ENCODE data around the gene LTB.
"Not testable (repeated sequence)": the region's sequence is repeated elsewhere in the genome, so short reads cannot be mapped to it uniquely, and the experiment has no call there.

Gene LTB

DNA sequence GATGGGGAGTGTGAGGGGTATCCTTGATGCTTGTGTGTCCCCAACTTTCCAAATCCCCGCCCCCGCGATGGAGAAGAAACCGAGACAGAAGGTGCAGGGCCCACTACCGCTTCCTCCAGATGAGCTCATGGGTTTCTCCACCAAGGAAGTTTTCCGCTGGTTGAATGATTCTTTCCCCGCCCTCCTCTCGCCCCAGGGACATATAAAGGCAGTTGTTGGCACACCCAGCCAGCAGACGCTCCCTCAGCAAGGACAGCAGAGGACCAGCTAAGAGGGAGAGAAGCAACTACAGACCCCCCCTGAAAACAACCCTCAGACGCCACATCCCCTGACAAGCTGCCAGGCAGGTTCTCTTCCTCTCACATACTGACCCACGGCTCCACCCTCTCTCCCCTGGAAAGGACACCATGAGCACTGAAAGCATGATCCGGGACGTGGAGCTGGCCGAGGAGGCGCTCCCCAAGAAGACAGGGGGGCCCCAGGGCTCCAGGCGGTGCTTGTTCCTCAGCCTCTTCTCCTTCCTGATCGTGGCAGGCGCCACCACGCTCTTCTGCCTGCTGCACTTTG, 6.8 kb downstream of the LTB start, which contains the start of gene TNF:
Gene TNF (plus strand): TSS at position 231 of the 567 bp plus-strand sequence. CDS start 177 bp downstream, at position 408.
- DNase-seq = peak; percentile 61

- no peak for DNase-seq
Observed at GRCh38 chr6:31574106-31575061, 7.8 kb downstream of the LTB start.

DNA sequence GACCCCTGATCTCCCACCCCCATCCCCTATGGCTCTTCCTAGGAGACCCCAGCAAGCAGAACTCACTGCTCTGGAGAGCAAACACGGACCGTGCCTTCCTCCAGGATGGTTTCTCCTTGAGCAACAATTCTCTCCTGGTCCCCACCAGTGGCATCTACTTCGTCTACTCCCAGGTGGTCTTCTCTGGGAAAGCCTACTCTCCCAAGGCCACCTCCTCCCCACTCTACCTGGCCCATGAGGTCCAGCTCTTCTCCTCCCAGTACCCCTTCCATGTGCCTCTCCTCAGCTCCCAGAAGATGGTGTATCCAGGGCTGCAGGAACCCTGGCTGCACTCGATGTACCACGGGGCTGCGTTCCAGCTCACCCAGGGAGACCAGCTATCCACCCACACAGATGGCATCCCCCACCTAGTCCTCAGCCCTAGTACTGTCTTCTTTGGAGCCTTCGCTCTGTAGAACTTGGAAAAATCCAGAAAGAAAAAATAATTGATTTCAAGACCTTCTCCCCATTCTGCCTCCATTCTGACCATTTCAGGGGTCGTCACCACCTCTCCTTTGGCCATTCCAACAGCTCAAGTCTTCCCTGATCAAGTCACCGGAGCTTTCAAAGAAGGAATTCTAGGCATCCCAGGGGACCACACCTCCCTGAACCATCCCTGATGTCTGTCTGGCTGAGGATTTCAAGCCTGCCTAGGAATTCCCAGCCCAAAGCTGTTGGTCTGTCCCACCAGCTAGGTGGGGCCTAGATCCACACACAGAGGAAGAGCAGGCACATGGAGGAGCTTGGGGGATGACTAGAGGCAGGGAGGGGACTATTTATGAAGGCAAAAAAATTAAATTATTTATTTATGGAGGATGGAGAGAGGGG, 8.8 kb downstream of the LTB start:
- DNase-seq = no peak

DNA sequence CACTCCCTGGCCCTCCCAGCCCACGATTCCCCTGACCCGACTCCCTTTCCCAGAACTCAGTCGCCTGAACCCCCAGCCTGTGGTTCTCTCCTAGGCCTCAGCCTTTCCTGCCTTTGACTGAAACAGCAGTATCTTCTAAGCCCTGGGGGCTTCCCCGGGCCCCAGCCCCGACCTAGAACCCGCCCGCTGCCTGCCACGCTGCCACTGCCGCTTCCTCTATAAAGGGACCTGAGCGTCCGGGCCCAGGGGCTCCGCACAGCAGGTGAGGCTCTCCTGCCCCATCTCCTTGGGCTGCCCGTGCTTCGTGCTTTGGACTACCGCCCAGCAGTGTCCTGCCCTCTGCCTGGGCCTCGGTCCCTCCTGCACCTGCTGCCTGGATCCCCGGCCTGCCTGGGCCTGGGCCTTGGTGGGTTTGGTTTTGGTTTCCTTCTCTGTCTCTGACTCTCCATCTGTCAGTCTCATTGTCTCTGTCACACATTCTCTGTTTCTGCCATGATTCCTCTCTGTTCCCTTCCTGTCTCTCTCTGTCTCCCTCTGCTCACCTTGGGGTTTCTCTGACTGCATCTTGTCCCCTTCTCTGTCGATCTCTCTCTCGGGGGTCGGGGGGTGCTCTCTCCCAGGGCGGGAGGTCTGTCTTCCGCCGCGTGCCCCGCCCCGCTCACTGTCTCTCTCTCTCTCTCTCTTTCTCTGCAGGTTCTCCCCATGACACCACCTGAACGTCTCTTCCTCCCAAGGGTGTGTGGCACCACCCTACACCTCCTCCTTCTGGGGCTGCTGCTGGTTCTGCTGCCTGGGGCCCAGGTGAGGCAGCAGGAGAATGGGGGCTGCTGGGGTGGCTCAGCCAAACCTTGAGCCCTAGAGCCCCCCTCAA, 9.9 kb downstream of the LTB start, which contains the start of gene LTA:
Gene LTA (plus strand): TSS at position 249 of the 871 bp plus-strand sequence. CDS start 454 bp downstream, at position 703.
- DNase-seq = peak; percentile 79

DNA sequence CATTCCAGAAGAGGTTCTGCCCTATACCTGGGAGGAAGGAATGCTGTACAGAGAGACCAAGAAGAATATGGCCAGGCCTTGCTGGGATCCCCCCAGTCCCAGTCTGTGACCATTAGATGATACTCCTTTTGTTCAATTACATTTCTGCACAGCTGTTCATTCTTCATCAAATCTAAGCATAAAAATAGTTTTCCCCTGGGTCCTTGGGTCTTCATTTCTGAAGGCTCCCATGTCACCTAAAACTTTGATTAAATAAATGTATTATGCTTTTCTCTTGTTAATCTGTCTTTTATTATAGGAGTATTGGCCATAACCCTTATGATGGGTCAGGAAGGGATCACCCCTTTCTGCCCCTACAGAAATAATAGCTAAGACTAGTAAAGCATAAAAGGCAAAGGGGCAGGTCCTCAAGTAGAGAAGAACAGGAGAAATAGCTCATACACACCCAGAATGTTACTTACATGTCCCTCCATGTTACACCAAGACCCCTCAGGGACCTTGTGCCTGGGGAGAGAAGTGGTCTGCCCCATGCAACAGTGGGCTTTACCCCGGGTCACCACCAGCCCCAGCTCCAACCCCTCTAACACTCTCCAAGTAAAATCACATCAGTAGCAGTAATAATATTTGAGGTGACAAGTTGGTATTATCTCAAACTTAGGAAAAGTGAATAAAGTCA, 12.2 kb downstream of the LTB start:
- DNase-seq = no peak

- DNase-seq = peak; percentile 57
Observed at GRCh38 chr6:31568537-31568961, 13.7 kb downstream of the LTB start.

DNA sequence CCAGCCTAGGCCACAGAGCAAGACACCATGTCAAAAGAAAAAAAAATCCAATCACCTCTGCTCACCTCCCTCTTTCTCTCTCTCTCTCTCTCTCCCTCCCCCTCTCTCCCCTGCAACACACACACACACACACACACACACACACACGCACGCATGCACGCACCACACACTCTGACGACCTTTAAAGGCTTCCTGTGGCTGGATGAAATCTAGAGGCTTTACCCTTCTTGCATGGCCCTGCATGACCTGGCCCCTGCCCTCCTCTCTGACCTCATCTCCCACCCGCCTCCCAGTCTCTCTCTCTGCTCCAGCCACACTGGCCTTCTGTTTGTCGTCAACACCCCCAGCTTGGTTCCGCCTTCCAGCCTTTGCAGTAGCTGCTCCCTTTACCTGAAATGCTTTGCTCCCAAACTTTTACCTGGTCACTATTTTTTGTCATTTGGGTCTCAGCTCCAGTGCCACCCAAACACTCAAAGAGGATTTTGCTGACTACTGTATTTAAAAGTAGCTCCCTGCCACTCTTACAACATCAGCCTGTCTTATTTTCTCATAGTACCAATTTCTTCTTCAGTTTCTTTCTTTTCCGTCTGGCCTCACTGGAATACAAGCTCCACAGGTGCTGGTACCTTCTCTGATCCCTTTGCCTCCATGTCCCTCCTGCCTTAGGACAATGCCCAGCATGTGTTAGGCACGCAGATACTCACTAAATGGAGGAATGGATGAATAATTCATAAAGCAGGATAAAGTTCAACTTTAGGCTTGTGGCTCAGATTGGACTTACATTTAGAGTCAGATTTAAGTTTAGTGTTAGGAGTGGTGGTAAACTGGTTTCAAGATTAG, 14.5 kb downstream of the LTB start:
- no peak for DNase-seq

DNA sequence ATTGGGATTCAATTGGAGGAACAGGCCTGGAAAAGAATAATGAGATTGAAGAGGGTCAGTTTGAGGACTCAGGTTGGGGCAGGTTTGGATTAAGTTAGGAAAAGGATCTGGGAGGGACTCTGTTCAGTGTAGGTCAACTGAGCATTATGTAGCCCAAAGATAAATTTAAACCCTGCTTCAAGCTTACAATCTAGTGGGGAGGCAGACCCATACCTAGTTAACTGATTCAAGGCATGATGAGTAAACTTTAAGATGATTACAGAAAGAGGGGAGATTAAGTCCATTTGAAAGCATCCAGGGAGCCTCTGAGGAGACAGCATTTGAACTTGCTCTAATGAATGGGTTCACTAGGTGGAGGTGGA, 21.5 kb downstream of the LTB start:
- DNase-seq = no peak

- no peak for DNase-seq
Observed at GRCh38 chr6:31559958-31560696, 22.1 kb downstream of the LTB start.

DNA sequence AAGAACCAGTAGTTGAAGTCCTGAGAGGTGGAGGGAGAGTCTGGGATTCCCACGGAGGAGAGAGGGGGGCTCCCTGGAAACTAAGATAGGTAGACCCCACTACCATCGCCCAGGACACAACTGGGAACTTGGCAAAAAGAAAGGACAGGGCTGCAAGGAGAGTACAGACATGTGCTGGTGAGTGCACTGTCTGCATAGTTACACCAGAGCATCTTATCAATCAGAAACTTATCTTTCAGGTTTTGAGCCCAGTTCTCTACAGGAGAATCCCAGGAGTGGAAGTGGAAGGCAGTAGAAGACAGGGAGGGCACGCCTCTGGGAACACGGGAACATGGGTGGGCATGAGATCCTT, 22.6 kb downstream of the LTB start:
- DNase-seq = no peak

- no peak for DNase-seq
Observed at GRCh38 chr6:31558631-31559500, 23.4 kb downstream of the LTB start.

GRCh38 chr6:31558318-31558625, 24.0 kb downstream of the LTB start:
- no peak for DNase-seq

- no peak for DNase-seq
Observed at GRCh38 chr6:31557443-31558317, 24.5 kb downstream of the LTB start.

DNA sequence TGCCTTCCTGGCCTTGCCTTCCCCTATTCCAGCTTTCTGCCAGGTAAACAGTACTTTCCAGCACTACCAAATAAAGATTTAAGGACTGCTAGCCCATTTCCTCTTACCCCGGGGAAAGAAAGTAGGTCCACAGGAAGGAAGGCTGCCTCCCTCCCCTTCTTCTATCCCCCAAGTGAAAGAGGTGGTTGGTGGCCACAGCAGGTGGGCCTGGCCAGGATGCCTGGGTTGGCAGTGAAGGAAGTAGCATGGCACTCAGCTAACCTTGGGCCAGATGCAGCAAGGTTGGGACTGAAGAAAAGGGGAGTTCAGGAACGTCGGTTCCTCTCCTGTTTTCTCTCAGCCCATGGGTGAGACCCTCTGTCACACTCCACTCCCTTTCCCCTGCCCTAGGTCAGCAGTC, 25.9 kb downstream of the LTB start:
- DNase-seq = no peak

DNA sequence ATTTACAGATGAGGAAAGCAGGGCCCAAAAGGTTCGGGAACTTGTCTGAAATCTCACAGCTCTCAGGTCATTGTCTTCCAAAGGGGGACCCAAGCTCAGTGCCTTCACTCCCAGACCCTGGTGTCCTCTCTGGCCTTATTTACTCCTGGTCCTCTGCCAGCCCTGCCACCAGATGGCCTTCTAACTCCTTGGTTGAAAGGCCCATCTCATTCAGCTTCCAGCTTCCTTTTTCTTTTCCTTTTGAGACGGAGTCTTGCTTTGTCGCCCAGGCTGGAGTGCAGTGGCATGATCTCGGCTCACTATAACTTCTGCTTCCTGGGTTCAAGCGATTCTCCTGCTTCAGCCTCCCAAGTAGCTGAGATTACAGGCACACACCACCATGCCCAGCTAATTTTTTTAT, 30.9 kb downstream of the LTB start:
- DNase-seq = not testable (repeated sequence)

DNA sequence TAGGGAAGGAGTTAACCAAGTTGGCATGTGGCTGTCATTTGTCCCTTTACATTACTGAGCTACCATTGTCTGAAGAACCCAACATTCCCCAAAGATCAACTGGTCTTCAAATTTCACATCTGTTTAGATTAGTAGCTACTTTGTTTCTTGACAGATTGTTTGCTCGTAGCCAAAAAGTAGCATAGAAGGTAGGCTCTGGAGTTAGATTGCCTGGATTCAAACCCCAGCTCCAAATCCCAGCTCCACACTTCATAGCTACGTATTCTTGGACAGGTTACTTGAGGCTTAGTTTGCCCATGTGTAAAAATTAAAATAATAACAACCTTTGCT, 33.7 kb downstream of the LTB start:
- DNase-seq = no peak

- no peak for DNase-seq
Observed at GRCh38 chr6:31547727-31548543, 34.3 kb downstream of the LTB start.
